Measurements from ENCODE around the gene PLLP.

The PLLP gene

GRCh38 chr16:57289391-57290257, 5.2 kb upstream of the PLLP start:
- Histone ChIP-seq H3K36me3 (replicated peaks) (no peaks in the 10 kb centered on the region), H3K27ac (no peak overlapping the region), H3K4me3 (ENCODE audit: low read depth, low read length) (no peak overlapping the region), H3K27me3 (replicated peaks) (no peaks in the 10 kb centered on the region)
- in situ Hi-C loops (cut with HindIII; ENCODE audit: low pct_ligation_motif_present, low sequenced_read_pairs): loop anchor here (10.0 kb wide), 1 partner anchor 125 kb away; no protein-coding TSS in a partner anchor
- DNase-seq: no peak
- TF ChIP-seq CTCF (IDR thresholded peaks at IDR 0.05; ENCODE audit: low read depth, low read length, missing control alignments): no peak

- peaks cover 15% of the 10 kb centered on the region for H3K27me3 ChIP-seq (replicated peaks)
- no peak for TF ChIP-seq CTCF (IDR thresholded peaks at IDR 0.05; ENCODE audit: low read depth, low read length, missing control alignments)
- no peaks in the 10 kb centered on the region for H3K36me3 ChIP-seq (replicated peaks)
- H3K27ac ChIP-seq: no peak overlapping the region
- no peak overlapping the region for H3K4me3 ChIP-seq (ENCODE audit: low read depth, low read length)
- in situ Hi-C loops (cut with HindIII; ENCODE audit: low pct_ligation_motif_present, low sequenced_read_pairs): no loop called here
- DNase-seq: no peak
Observed at GRCh38 chr16:57285379-57285778, 907 bp upstream of the PLLP start.

DNA sequence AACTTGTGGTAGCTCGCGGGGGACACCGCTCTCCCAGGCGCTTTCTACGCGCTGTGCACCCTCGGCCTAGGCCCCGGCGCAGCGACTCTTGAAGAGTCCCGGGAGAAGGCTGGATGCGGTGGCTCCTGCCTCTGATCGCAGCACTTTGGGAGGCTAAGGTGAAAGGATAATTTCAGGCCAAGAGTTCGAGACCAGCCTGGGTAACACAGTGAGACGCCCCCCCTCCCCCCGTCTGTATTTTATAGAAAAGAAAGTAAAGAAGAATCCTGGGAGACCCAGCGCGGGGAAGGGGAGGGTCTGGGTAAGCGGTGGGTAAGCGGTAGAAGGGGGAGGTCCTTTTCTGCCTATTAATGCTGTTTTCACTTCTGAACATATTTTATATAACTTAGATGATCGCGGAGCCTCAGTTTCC, 486 bp upstream of the PLLP start:
- Histone ChIP-seq H3K27ac (no peak overlapping the region), H3K4me3 (ENCODE audit: low read depth, low read length) (peak overlapping the region; percentile 48), H3K36me3 (replicated peaks) (no peaks in the 10 kb centered on the region), H3K27me3 (replicated peaks) (peaks cover 15% of the 10 kb centered on the region)
- TF ChIP-seq CTCF (IDR thresholded peaks at IDR 0.05; ENCODE audit: low read depth, low read length, missing control alignments): no peak
- in situ Hi-C loops (cut with HindIII; ENCODE audit: low pct_ligation_motif_present, low sequenced_read_pairs): no loop called here
- DNase-seq: no peak

DNA sequence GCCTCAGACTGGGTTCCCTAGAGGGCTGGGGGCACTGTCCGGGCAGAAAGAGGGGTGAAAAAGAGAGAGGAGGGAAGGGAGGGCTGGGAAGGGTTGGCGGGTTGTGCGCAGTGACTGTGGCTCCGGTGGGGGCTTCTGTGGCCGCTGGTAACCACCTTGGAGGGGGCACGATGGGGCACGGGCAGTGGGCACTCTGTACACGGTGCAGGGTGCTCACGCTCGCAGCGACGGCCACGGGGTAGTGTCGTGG, 588 bp downstream of the PLLP start:
- in situ Hi-C loops (cut with HindIII; ENCODE audit: low pct_ligation_motif_present, low sequenced_read_pairs): no loop called here
- H3K4me3 ChIP-seq (ENCODE audit: low read depth, low read length): no peak overlapping the region
- DNase-seq: no peak
- no peaks in the 10 kb centered on the region for H3K36me3 ChIP-seq (replicated peaks)
- H3K27me3 ChIP-seq (replicated peaks): peaks cover 15% of the 10 kb centered on the region
- no peak overlapping the region for H3K27ac ChIP-seq
- no peak for TF ChIP-seq CTCF (IDR thresholded peaks at IDR 0.05; ENCODE audit: low read depth, low read length, missing control alignments)

- no peaks in the 10 kb centered on the region for H3K36me3 ChIP-seq (replicated peaks)
- no peak overlapping the region for H3K4me3 ChIP-seq (ENCODE audit: low read depth, low read length)
- H3K27ac ChIP-seq: no peak overlapping the region
- in situ Hi-C loops (cut with HindIII; ENCODE audit: low pct_ligation_motif_present, low sequenced_read_pairs): no loop called here
- no peak for DNase-seq
- TF ChIP-seq CTCF (IDR thresholded peaks at IDR 0.05; ENCODE audit: low read depth, low read length, missing control alignments): no peak
- H3K27me3 ChIP-seq (replicated peaks): peaks cover 15% of the 10 kb centered on the region
Observed at GRCh38 chr16:57283214-57283958, 1.1 kb downstream of the PLLP start.

All from brain microvascular endothelial cell (primary cell).